ENCODE measurements around the gene GDPD1.
"Not testable (repeated sequence)": the region's sequence is repeated elsewhere in the genome, so short reads cannot be mapped to it uniquely, and the experiment has no call there.

GRCh38 chr17:59179601-59180000 is 40.7 kb upstream of the GDPD1 start:
- not testable (repeated sequence) for TF ChIP-seq RAD21 (conservative IDR thresholded peaks at IDR 0.05); CTCF (IDR thresholded peaks at IDR 0.05; ENCODE audit: poor library complexity, severe bottlenecking); TAF1 (IDR thresholded peaks at IDR 0.05; ENCODE audit: low read depth); POLR2AphosphoS5 (IDR thresholded peaks at IDR 0.05)

All from neural cell (in vitro differentiated cells).